Measurements from ENCODE around the gene ZNG1B.
A peak's percentile ranks its signal among the peaks of the same experiment; 100 is the strongest.
"Not testable (repeated sequence)": the region's sequence is repeated elsewhere in the genome, so short reads cannot be mapped to it uniquely, and the experiment has no call there.

Gene ZNG1B

GRCh38 chr2:113406114-113406513 lies 31.4 kb upstream of the ZNG1B start:
- TF ChIP-seq ISL1 (CRISPR knock-in tag; IDR thresholded peaks at IDR 0.05) (no peak), GLIS3 (CRISPR knock-in tag; IDR thresholded peaks at IDR 0.05) (no peak), TOX (CRISPR knock-in tag; IDR thresholded peaks at IDR 0.05; ENCODE audit: borderline replicate concordance) (no peak), SNAI2 (CRISPR knock-in tag; IDR thresholded peaks at IDR 0.05) (no peak), RARB (CRISPR knock-in tag; IDR thresholded peaks at IDR 0.05) (no peak), OSR1 (CRISPR knock-in tag; IDR thresholded peaks at IDR 0.05) (no peak), CSRNP3 (CRISPR knock-in tag; IDR thresholded peaks at IDR 0.05) (no peak)
- no peak for ATAC-seq

- ATAC-seq, result peak; percentile 45; the same call in 1 of the 3 replicates
- no peak for TF ChIP-seq ZNF8 (CRISPR knock-in tag; IDR thresholded peaks at IDR 0.05)
- TF ChIP-seq ZFP30 (CRISPR knock-in tag; IDR thresholded peaks at IDR 0.05), result no peak
- no peak for TF ChIP-seq ARNTL (CRISPR knock-in tag; IDR thresholded peaks at IDR 0.05; ENCODE audit: borderline replicate concordance, low read depth)
- TF ChIP-seq ZNF70 (CRISPR knock-in tag; IDR thresholded peaks at IDR 0.05), result no peak
- no peak for TF ChIP-seq GLIS3 (CRISPR knock-in tag; IDR thresholded peaks at IDR 0.05)
- no peak for TF ChIP-seq TOX (CRISPR knock-in tag; IDR thresholded peaks at IDR 0.05; ENCODE audit: borderline replicate concordance)
- TF ChIP-seq PATZ1 (CRISPR knock-in tag; IDR thresholded peaks at IDR 0.05; ENCODE audit: borderline replicate concordance), result no peak
- TF ChIP-seq TSHZ2 (CRISPR knock-in tag; IDR thresholded peaks at IDR 0.05), result no peak
- no peak for TF ChIP-seq BACH2 (CRISPR knock-in tag; IDR thresholded peaks at IDR 0.05; ENCODE audit: borderline replicate concordance)
- no peak for TF ChIP-seq ESRRG (CRISPR knock-in tag; IDR thresholded peaks at IDR 0.05)
- no peak for TF ChIP-seq TCF4 (CRISPR knock-in tag; IDR thresholded peaks at IDR 0.05; ENCODE audit: borderline replicate concordance)
- TF ChIP-seq ISL1 (CRISPR knock-in tag; IDR thresholded peaks at IDR 0.05), result no peak
- TF ChIP-seq CSRNP3 (CRISPR knock-in tag; IDR thresholded peaks at IDR 0.05), result no peak
- TF ChIP-seq ZNF565 (CRISPR knock-in tag; conservative IDR thresholded peaks at IDR 0.05; ENCODE audit: low read depth), result no peak
Observed at GRCh38 chr2:113407446-113408099, 29.9 kb upstream of the ZNG1B start.

GRCh38 chr2:113411725-113412352 lies 25.7 kb upstream of the ZNG1B start:
- ATAC-seq, result not testable (repeated sequence)

GRCh38 chr2:113412774-113413173 lies 24.7 kb upstream of the ZNG1B start:
- ATAC-seq, result not testable (repeated sequence)

- not testable (repeated sequence) for ATAC-seq
Observed at GRCh38 chr2:113431773-113432172, 5.7 kb upstream of the ZNG1B start.

- ATAC-seq, result not testable (repeated sequence)
Observed at GRCh38 chr2:113433468-113433867, 4.0 kb upstream of the ZNG1B start.

- ATAC-seq, result not testable (repeated sequence)
Observed at GRCh38 chr2:113465770-113466169, 28.3 kb downstream of the ZNG1B start.

- ATAC-seq, result not testable (repeated sequence)
Observed at GRCh38 chr2:113476688-113477368, 39.3 kb downstream of the ZNG1B start.

GRCh38 chr2:113496527-113496926 lies 59.0 kb downstream of the ZNG1B start:
- not testable (repeated sequence) for ATAC-seq

- ATAC-seq, result not testable (repeated sequence)
Observed at GRCh38 chr2:113498365-113498764, 60.9 kb downstream of the ZNG1B start, which contains the start of gene FOXD4L1. TSS of gene FOXD4L1 (plus strand) at chr2:113498665. CDS start at chr2:113499257, 592 bp downstream.
